Stimulated activated CD4-positive, alpha-beta T cell treated with anti-CD3 and anti-CD28 coated beads, Interleukin-1b, Interleukin-23, amount 100 ng/mL, for 24 hours (primary cell): ENCODE results near the gene SPTLC3.

Experiments used
- DNase-seq, 4 experiments: peaks; one replicate each; pipeline ENCODE4 v3.0.0-alpha.2; 2020; ENCODE audit warnings: low read depth in 4 of 4, low spot score in 1 of 4

SPTLC3 gene

DNA sequence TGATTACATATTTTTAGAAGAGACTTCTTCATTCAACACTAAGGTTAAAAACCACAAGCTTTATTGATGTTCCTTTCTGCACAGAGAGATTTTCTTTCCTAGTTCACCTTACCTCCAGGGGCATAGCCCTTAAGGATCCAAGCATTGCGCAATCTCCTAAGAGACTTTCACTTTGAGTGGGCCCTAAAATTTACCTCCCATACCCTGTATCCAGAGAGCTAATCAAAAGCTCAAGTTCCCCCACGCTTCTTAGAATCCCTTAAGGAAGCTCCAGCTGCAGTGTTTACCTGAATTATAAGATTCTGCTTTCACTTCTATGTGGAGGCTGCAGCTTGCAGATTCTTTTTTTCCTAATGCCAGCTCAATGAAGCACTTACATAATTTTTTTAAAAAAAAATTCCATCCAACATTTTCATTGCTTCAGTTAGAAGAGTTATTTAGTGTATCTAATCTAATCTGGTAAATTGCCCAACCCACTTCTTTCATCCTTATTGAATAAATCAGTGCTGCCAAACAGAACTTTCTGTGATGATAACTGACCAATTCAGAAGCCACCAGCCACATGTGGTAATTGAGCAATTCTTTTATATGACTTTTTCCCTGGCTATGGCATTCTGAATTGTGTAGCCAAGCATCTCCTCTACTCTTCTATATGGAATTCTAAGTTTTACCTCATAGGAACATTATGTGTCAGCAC is 24.6 kb upstream of the SPTLC3 start:
- no peak for DNase-seq

DNA sequence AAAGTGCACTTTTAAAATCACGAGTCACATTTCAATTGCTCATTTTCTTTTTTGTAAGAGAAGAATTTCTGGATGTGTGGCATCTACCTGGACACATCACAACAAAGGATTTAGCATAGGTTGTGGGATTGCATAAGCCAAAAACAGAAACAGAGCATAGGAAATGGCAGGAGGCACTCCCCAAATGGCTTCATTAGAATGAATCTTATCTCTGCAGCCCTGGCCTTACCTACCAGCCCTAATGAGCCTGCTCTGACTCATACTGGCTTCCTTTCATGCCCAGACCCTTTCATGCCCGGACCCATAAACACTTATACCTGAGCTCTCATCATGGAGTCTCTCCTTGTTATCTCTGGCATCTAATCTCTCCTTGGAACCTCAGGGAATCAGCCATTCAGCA is 23.9 kb upstream of the SPTLC3 start:
- no peak for DNase-seq

DNA sequence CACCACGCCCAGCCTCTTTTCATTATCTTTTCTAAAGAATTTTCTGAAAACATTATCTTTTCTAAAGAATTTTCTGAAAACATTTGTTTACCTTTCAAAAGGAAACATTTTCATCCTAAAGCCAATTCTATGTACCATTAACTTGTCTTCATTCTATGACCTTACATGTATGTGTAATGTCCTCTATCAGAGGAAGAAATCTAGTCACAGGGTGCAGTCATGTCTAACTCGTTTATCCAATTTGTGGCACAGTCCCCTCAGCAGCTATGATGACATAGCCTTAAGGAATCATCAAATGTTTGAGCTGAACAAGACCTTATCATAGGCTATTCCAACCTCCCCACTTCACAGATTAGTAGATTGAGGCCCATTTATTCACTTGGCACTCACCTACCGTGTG is 21.5 kb upstream of the SPTLC3 start:
- DNase-seq: no peak

DNA sequence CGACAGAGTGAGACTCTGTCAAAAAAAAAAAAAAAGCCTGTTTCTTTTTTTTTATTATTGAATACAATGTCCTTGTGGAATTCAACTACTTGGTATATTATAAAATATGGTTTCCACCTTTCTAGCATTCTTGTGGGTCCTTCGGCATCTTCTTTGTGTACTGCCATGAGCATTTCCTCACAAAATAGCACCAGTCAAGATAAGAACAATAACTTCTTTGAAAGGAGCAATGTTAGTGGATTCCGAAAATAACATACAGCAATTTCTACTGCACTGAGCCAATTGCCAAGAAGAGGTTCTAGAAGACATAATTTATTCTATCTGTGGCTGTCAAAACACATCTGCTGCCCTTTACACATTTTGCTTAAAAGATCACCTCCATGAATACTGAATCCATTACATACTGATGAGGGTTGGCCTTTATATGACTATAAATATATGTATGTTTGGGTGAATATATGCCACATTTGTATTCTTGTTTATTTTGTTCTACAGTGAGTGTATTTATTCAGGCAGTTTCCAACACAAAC is 19.1 kb upstream of the SPTLC3 start:
- DNase-seq: no peak

DNA sequence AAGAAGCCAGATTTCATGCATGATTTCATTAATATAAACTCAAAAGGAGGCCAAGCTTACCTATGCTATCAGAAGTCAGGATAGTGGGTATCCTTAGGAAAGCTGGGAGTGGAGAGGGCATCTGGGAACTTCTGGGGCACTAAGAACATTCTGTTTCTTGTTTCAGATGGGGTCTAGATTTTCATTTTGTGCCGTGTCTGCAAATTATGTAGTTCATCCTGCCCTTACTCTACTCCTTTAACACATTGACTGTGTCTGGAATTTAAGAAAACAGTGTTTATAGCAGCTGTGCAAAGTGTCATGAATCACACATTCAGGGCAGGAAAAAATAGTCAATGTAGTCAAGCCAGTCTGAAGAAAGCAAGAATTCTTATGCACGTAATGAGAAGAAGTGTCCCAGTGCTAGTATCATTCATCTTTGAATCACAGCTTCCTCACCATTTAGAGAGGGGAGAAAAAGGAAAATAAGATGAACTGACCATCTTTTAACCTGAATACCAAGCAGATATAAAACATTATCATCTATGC is 11.6 kb upstream of the SPTLC3 start:
- DNase-seq: no peak

DNA sequence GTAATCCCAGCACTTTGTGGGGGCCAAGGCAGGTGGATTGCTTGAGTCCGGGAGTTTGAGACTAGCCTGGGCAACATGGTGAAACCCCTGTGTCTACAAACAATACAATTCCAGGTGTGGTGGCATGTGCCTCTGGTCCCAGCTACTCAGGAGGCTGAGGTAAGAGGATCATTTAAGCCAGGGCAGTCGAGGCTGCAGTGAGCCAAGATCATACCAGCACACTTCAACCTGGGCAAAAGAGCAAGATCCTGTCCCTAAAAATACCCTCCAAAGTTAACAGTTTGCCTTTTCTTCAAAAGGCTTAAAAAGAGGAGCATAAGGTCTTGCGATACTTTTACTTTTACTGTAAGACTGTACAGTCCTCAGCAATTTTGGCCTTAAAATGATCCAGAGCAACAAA is 10.7 kb upstream of the SPTLC3 start:
- DNase-seq: no peak

DNA sequence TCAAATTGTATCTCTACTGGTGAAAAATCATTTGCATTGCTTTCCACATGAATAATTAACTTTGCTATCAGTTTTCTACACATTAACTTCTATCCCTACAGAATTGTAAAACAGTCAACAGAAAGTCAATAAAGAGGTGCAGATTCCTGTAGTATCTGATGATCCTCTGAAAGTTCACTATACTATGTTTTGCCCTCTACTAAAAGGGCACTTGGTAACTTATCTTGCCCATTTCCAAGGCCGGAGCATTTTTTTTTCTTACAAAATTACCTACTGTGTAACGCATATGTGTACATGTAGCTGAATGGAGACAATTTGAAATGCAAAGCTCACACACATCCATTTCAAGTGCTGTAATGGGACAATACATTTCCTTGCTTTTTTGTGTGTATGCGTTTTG is 9.6 kb upstream of the SPTLC3 start:
- DNase-seq: no peak

DNA sequence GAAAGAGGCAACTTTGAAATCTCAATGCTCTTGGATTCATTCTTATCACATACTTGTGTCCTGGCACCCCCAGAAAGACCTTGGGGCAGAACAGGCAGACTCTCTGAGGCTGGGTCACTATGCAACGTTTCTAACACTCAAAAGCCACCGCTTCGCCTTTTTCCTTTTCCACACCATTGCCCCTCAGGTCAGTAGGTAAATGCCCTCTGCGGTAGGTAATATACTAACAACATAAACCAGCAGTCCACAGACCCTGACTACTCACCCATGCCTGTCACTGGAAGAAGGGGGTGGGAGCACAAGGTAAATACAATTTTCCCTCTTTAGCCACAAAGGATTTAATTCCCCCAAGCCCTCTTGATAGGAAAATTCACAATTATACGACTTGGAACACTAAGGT is 6.5 kb upstream of the SPTLC3 start:
- no peak for DNase-seq

DNA sequence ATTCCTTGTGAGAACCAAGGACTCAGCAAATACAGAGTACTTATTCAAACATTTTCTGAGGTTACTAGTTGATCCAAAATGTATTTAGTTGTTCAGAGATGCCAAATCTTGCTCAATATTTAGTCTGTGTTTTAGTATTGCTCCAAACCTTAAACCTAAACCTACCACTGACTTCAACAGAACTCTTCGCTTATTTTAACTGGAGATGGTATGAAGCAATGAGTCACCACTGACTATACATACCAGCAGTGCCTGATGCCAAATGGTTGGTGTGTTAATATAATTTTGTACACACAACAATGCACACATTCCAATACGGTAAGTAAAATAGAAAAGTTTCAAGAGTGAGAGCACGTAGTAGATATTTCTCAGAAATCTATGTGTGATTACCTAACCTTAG is 1.9 kb upstream of the SPTLC3 start:
- no peak for DNase-seq

DNA sequence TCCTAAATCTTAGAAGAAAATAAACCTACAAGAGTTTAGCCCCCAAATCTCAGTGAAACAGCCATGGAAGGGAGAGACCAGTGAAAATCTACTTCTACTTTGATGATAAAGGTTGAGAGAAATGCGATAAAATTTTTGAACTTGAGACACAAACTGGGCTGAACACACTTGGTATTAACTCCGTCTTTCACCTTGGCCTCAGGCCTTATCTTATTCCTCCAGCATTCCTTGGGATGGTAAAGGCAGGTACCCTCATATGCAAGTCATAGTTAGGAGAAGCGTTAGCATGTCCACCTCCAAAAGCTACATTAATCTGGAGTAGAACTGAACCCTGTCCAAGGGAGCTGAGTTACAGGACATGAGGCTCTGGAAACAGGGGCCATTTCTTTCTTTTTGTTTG is 1.2 kb upstream of the SPTLC3 start:
- no peak for DNase-seq

DNA sequence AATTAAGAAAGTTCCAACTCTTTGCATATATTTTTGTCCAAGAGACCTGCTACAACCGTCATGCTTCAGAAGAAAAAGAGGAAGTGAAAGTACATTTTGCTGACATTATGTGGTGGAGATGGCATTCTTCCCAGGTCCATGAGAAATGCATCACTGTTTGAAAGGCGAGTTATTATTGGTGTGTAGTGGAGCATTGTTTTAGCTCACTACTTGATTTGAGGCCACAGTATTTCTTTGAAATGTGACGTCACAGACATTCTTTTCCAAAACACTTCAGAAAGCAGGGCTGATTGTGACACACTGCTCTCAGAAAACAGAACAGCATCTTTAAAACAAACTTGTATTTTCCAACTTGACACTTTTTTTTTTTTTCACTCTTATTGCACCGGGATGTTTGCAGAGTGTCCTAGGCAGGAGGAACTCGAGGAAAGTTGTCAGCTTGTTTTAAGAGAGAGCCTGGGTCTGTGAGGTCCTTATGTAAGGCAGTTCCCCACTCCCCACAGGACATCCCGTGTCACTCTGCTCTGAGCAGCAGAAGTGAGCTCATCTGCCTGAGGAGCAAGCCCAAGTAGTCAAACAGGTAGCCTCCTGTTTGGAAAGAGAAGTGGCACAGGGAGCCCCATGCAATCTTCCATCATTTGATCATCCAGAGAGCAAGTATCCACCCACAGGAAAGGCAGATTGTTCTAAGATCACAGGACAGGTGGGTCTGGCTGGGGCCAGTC is 1.1 kb downstream of the SPTLC3 start:
- no peak for DNase-seq

DNA sequence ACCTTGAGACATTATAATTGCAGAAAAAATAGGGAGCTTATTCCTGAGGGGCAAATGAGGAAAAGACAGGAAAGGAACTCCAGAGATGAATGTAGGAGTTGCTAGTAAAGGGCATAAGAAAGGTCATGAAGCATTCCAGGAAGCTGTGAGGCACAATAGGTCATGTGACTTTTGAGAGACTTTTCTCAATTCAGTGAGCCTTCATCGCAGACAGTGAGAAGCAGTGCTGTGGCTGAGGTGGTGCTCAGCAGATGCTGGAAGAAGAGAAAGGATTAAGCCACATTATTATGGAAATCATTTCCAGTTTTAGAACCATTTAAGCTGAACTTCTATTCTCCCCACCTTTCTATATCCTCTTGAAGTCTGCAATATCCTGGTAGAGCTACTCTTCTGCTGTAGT is 4.1 kb downstream of the SPTLC3 start:
- no peak for DNase-seq

DNA sequence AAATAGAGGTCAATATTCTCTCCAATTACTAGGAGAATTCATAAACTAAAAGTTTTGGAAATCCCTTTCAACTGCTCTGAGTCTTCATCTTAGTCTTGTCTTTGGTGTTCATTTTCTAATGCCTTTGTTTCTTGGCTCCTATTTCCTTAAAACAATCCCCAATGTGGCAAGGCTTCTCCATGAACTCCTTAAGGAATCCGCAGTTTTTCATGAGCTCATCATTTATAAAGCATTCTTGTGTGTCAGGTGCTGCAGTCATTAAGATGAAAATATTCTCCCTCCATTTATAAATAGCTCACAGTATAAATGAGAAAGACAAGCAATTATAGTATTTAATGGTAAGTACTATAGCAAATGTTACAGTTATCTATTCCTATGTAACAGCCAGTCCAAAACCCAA is 4.6 kb downstream of the SPTLC3 start:
- DNase-seq: no peak

DNA sequence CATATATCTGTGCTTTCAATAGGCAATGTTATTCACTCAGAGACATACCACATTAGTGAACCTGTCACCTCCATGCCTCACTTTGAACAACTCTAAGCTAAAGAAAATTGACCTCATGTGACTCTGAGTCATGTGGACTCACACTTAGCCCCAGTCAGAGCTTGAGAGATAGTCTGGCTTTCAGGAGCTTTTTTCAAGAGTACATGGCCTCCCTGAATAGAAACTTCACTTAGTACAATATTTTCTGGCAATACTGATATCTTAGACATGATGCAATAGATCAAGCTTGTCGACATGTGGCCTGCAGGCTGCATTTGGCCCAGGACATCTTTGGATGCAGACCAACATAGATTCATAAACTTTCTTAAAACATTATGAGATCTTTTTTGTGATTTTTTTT is 8.5 kb downstream of the SPTLC3 start:
- no peak for DNase-seq

DNA sequence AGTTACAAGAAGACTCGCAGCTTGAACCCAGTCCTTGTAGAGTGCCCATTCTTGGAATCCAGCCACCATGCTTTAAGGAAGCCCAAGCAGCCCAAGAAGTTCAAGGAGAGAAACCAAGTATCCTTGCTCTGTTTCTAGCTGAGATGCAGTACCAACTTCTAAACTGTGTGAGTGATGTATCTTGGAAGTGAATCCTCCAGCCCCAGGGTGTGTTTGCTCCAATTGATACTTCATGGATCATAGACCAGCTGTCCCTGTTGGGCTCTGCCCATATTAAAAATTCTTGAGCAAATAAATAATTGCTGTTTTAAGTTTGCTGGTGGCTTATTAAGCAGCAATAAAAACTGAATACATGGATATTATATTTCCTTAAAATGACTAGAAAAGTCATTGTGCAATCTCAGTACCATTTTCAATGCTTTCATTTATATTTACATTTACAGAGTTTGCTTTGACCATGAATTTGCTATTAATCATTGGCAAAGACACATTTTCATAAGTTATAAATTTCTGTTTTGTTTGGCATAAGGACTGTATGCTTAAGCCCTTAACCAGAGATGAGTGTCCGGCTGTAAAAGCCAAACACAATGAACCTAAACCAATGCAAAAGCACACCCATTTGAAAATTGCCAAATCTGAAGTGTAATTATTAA is 9.2 kb downstream of the SPTLC3 start:
- no peak for DNase-seq

DNA sequence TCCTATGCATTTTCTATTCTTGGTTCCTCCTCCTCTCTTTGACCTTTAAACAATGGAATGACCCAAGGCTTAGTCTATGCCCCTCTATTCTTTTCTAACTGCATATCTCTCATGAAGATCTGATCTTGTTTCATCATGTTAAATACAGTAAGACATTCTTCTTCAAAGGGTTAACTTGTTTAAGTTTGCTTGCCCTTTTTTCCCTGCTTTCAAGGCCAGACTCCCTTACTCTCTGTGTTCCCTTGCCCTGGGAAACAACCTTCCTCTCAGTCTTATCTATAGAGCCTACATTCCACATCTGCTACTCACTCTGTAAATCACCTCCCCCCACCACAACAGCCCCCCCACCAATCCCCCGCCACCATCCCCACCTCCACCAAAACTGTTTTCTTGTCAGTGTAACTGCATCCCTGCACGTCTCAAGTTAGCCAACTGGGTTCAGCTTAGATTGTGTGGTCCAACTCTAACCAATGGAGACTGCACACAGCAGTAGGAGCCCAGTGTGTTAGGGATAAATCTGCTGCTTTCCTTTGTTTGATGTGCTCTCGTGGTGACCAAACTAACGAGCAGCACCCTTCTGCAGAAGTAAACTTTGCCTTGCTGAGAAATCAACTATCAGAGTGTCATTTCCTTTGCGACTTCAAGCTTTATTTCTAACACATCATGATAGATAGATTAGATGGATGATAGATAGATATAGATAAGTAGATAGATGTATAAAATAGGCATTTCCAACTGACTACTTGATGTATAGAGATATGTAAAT is 12.6 kb downstream of the SPTLC3 start:
- DNase-seq: no peak

DNA sequence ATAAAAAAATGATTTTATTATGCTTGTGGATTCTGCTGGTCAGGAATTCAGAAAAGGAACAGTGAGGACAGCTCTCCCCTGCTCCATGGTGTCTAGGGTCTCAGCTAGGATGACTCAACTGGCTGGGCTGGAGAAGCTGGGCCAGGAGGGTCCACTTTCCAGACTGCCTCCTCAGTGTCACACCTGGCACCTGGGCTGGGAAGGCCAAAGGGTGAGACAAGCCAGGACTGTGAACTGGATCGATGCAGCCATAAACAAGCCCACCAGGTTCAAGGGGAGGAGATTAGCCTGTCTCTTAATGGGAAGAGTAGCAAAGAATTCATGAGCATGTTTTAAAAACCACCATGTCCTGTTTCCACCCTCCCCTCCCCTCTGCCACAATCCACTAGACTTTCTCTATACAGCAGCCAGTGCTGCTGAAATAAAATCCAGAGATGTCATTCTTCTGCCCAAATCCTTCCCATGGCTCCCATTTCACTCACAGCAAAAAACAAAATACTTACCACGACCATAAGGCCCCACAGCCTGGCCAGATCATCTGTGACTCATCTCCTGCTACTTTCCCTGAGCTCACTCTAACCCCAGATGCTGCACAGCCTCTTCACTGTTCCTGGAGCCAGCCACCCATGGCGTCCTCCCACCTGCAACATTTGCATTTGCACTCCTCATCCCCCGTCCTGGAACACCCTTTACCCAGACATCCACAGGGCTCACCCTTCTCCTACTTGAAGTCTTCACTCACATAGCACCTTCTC is 13.8 kb downstream of the SPTLC3 start:
- no peak for DNase-seq

DNA sequence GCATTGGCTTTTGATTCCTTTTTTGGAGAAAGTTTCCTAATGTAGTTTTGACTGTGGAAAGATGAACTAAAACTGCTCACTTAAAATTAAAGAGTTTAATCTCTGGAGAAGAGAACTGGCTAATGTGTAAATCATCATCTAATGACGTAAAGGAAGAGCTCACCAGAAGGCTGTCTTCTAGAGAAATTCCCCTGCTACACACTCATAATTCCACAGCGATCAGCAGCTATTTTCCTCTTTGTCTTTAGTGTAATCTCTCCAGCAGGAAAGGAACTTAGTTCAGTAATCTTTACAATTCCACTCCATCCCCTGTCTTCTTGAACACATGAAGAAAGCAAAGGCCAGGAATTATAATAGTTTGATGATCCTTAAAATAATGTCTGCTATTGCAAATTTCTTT is 15.8 kb downstream of the SPTLC3 start:
- DNase-seq: no peak

DNA sequence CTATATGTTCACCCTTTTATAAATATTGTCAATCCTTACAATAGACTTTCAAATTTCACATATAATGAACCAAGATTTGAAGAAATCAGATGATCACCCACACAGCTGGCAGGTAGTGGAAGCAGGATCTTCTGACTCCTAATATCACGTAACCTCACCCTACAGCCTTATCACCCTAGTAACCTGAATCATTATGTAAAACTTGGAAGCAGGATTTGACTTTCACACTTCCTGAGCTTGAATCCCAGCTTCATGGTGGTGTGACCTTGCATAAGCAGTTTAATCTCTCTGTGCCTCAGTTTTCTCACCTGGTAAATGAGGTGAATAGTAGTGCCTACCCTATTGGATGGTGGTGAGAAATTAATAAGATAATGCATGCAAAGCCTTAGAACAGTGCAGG is 16.4 kb downstream of the SPTLC3 start:
- no peak for DNase-seq

DNA sequence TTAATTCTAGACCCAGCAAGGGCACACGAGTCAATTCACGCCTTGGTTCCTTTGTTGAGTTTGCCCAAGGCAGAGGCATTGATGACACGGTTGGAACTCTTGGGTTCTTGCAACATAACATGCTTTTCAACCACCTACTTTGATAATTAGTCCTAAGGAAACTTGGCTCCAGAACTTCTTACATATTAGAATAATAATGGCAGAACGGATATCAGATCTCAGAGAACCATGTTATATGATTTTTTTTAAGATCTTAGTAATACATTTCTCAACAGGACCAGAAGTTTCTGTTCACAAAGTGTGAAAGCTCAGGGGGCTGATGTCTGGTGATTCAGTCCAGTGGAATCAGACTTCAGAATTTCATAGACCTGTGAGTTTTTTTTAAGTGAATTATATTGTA is 19.2 kb downstream of the SPTLC3 start:
- no peak for DNase-seq

DNA sequence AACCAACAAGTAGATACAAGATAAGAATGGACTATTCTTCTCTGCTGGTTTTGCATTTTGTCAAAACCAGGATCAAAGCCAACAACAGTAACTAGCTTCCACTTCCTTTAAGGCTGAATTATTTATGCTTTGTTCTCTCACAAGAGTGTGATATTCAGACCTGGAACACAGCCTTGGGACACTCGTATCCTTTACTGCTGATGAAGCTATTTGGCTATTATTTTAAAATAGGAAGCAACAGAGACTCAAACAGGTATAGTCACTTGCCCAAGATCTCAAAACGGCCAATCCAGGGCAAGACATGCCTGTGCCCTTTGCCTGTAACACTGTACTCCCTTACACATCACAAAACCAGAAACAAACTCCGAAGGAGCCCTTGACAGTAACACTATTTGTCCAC is 19.9 kb downstream of the SPTLC3 start:
- DNase-seq: no peak
